GM21717 (cell line): ENCODE measurements around the gene SERPINA7.
"Not testable (repeated sequence)": the region's sequence is repeated elsewhere in the genome, so short reads cannot be mapped to it uniquely, and the experiment has no call there.

Source experiments
- ATAC-seq: cut with Tn5 transposase; IDR thresholded peaks from one replicate; pipeline ENCODE4 v1.9.1; 2021; ENCODE audit warnings: mild to moderate bottlenecking, moderate library complexity; ENCODE audit not compliant: unreplicated experiment

The SERPINA7 gene

GRCh38 chrX:106038625-106039024, at the start of gene SERPINA7:
SERPINA7 (minus strand) TSS chrX:106038727; CDS start chrX:106037058, 1,669 bp downstream.
- no peak for ATAC-seq

- ATAC-seq, result no peak
These were observed 30.5 kb upstream of the SERPINA7 start for GRCh38 chrX:106069048-106069447.

- ATAC-seq, result no peak
These were observed 11.5 kb upstream of the SERPINA7 start for GRCh38 chrX:106050054-106050453.

- no peak for ATAC-seq
These were observed 3.8 kb upstream of the SERPINA7 start for GRCh38 chrX:106042296-106042695.

- no peak for ATAC-seq
These were observed 2.3 kb upstream of the SERPINA7 start for GRCh38 chrX:106040861-106041260.

GRCh38 chrX:106039920-106040319, 1.4 kb upstream of the SERPINA7 start:
- ATAC-seq, result no peak

GRCh38 chrX:106037835-106038473, 573 bp downstream of the SERPINA7 start:
- ATAC-seq, result no peak

- no peak for ATAC-seq
These were observed 1.8 kb downstream of the SERPINA7 start for GRCh38 chrX:106036716-106037115.

GRCh38 chrX:106035064-106035463, 3.5 kb downstream of the SERPINA7 start:
- no peak for ATAC-seq

GRCh38 chrX:106023947-106024346, 14.6 kb downstream of the SERPINA7 start:
- no peak for ATAC-seq

- ATAC-seq, result no peak
These were observed 16.3 kb downstream of the SERPINA7 start for GRCh38 chrX:106022238-106022637.

GRCh38 chrX:106014119-106014775, 24.3 kb downstream of the SERPINA7 start:
- no peak for ATAC-seq

GRCh38 chrX:106009145-106009544, 29.4 kb downstream of the SERPINA7 start:
- ATAC-seq, result no peak

GRCh38 chrX:106007815-106008214, 30.7 kb downstream of the SERPINA7 start:
- ATAC-seq, result no peak

GRCh38 chrX:106005684-106006083, 32.8 kb downstream of the SERPINA7 start:
- ATAC-seq, result no peak

- ATAC-seq, result not testable (repeated sequence)
These were observed 37.9 kb downstream of the SERPINA7 start for GRCh38 chrX:106000609-106001008.

GRCh38 chrX:106000203-106000602, 38.3 kb downstream of the SERPINA7 start:
- no peak for ATAC-seq

GRCh38 chrX:105999294-105999693, 39.2 kb downstream of the SERPINA7 start:
- no peak for ATAC-seq

- not testable (repeated sequence) for ATAC-seq
These were observed 50.0 kb downstream of the SERPINA7 start for GRCh38 chrX:105988487-105988886.
